SK-N-MC (cell line): ENCODE measurements around the gene MYADML2.

ENCODE experiments used
- DNase-seq: peaks from one replicate; pipeline ENCODE4 v3.0.0-alpha.2; 2011; ENCODE audit warnings: low read depth, low spot score
- H3K27ac ChIP-seq: fragments of 200-600 bp; sonication (generic); 2 replicates; pipeline ENCODE4 v1.5.1; 2016; ENCODE audit warnings: mixed run types
- H3K36me3 ChIP-seq: fragments of 200-600 bp; sonication (generic); 2 replicates; pipeline ENCODE4 v1.6.1; 2017; ENCODE audit warnings: antibody characterized with exemption, low read length, mixed read lengths; ENCODE audit not compliant: insufficient read depth
- H3K4me3 ChIP-seq: fragments of 200-600 bp; sonication (generic); 2 replicates; pipeline ENCODE4 v1.5.1; 2016
- H3K9ac ChIP-seq: fragments of 200-600 bp; sonication (generic); 2 replicates; pipeline ENCODE4 v1.8.0; 2017; ENCODE audit warnings: mixed run types, mixed read lengths; ENCODE audit not compliant: insufficient read length
- H3K9me3 ChIP-seq: fragments of 200-600 bp; sonication (generic); 2 replicates; pipeline ENCODE4 v1.6.1; 2017; ENCODE audit warnings: low read depth, mild to moderate bottlenecking, antibody characterized with exemption, low read length, moderate library complexity, mixed read lengths
- EZH2 ChIP-seq: fragments of 200-600 bp; sonication (generic); IDR thresholded peaks from one replicate; pipeline ENCODE4 v1.6.1; 2017; ENCODE audit warnings: antibody characterized with exemption
- FOXP2 ChIP-seq: optimal IDR thresholded peaks from 2 replicates; pipeline ENCODE3; 2011; ENCODE audit warnings: mild to moderate bottlenecking, moderate library complexity; ENCODE audit not compliant: insufficient read depth; ENCODE audit errors: extremely low read length, control extremely low read depth
- POLR2AphosphoS5 ChIP-seq: IDR thresholded peaks from 2 replicates; pipeline ENCODE4 v1.6.1; 2012; ENCODE audit warnings: mild to moderate bottlenecking, low read depth, low read length, borderline replicate concordance

MYADML2 gene

DNA sequence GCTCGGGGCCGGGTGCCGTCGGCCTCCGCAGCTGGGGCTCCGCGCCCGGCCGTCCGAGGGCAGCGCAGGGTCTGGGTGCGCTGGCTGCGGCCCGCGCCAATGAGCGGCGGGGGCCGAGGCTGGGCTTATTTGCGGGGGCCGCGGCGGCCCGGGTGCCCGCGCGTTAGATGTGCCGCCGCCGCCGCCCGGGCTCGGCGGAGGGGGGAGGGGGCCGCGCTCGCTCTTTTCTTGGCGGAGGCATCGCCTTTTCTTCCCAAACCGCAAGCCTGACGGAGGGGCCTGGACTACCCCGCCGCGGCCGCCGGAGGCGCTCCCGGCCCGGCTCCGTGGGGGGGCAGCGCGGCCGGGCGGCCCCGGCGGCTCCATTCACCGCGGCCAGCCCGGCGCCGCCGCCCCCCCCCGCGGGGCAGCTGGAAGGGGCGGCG is 14.1 kb upstream of the MYADML2 start, which contains the start of gene NOTUM:
Gene NOTUM, minus strand, starts transcription at position 101 of the 425 bp plus-strand sequence. CDS start 278 bp downstream, outside the sequence.
- peak within 1 kb of the TSS; percentile 75 for H3K4me3 ChIP-seq
- no peak for DNase-seq
- H3K36me3 ChIP-seq: no peaks in the 10 kb centered on the region
- H3K9me3 ChIP-seq: no peaks in the 10 kb centered on the region
- no peak for TF ChIP-seq EZH2
- TF ChIP-seq POLR2AphosphoS5: no peak
- no peak for TF ChIP-seq FOXP2
- H3K27ac ChIP-seq: no peak within 1 kb of the TSS
- H3K9ac ChIP-seq: peak within 1 kb of the TSS; percentile 26

- Histone ChIP-seq H3K36me3 (no peaks in the 10 kb centered on the region), H3K27ac (no peak overlapping the region), H3K4me3 (peak overlapping the region; percentile 75), H3K9me3 (no peaks in the 10 kb centered on the region), H3K9ac (peak overlapping the region; percentile 26)
- no peak for DNase-seq
- TF ChIP-seq EZH2: peak; percentile 46
- TF ChIP-seq POLR2AphosphoS5: no peak
Measured at GRCh38 chr17:81960130-81960958, 13.3 kb upstream of the MYADML2 start.

- H3K9me3 ChIP-seq: no peaks in the 10 kb centered on the region
- no peak for DNase-seq
- no peaks in the 10 kb centered on the region for H3K36me3 ChIP-seq
- no peak overlapping the region for H3K27ac ChIP-seq
- TF ChIP-seq FOXP2 (no peak), EZH2 (no peak), POLR2AphosphoS5 (no peak)
- no peak overlapping the region for H3K9ac ChIP-seq
- peak overlapping the region; percentile 75 for H3K4me3 ChIP-seq
Measured at GRCh38 chr17:81959362-81960129, 12.5 kb upstream of the MYADML2 start.

- H3K36me3 ChIP-seq: no peaks in the 10 kb centered on the region
- no peak overlapping the region for H3K27ac ChIP-seq
- TF ChIP-seq EZH2 (no peak), POLR2AphosphoS5 (no peak)
- no peak overlapping the region for H3K9ac ChIP-seq
- H3K9me3 ChIP-seq: no peaks in the 10 kb centered on the region
- H3K4me3 ChIP-seq: peak overlapping the region; percentile 75; the same call in 1 of the 2 replicates
- no peak for DNase-seq
Measured at GRCh38 chr17:81958633-81959342, 11.8 kb upstream of the MYADML2 start.

DNA sequence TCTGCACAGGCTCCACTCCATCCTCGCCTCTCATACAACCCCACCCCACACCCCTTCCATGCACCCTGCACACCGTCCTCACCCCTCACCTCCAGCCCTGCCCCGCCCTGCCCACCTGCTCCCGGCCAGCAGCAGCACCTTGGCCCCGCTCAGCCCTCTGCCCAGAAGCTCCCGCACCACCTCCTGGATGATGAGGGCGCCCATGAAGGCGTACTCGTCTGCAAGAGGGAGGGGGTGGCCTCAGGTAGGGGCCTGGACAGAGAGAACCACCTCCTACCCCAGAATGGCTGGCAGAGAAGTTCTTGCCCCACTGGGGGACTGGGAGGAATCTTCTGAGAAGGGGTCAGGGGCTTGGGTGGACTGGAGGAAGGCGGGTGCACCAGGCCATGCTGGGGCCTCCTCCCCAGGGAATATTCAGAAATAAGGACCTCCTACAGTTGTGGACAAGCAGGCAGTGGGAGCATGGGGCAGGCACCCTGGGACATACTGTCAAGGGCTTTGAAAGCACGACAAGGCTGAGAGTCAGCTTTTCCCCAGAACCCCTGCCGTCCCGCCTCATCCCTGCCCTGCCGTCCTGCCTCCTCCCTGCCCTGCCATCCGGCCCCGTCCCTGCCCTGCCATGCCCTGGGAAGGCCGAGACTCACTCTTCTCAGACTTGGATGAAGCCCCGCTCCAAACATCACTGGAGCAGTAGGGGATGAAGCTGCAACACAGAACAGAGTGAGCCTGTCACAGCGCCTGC is 10.8 kb upstream of the MYADML2 start:
- DNase-seq: no peak
- Histone ChIP-seq H3K4me3 (no peak overlapping the region), H3K27ac (no peak overlapping the region), H3K36me3 (no peaks in the 10 kb centered on the region), H3K9ac (no peak overlapping the region), H3K9me3 (no peaks in the 10 kb centered on the region)
- no peak for TF ChIP-seq FOXP2
- TF ChIP-seq POLR2AphosphoS5: no peak
- TF ChIP-seq EZH2: no peak

GRCh38 chr17:81956607-81957589 is 9.9 kb upstream of the MYADML2 start:
- TF ChIP-seq POLR2AphosphoS5: no peak
- no peak for TF ChIP-seq EZH2
- TF ChIP-seq FOXP2: no peak
- Histone ChIP-seq H3K4me3 (no peak overlapping the region), H3K9ac (no peak overlapping the region), H3K9me3 (no peaks in the 10 kb centered on the region), H3K36me3 (no peaks in the 10 kb centered on the region), H3K27ac (no peak overlapping the region)
- DNase-seq: no peak
